Measurements from ENCODE around the gene LMF1.

The LMF1 gene

GRCh38 chr16:911101-911500 is 59.7 kb downstream of the LMF1 start:
- H3K27ac ChIP-seq (ENCODE audit: low read depth, low read length), result no peak overlapping the region
- no peak overlapping the region for H3K4me3 ChIP-seq (ENCODE audit: low read length)
- no peaks in the 10 kb centered on the region for H3K4me1 ChIP-seq (ENCODE audit: control insufficient read depth, low read length)
- H3K4me2 ChIP-seq (ENCODE audit: low read length), result no peak overlapping the region
- no peaks in the 10 kb centered on the region for H4K20me1 ChIP-seq (ENCODE audit: control insufficient read depth, insufficient read depth, low read depth, low read length)
- no peaks in the 10 kb centered on the region for H3K9me2 ChIP-seq (replicated peaks; ENCODE audit: control insufficient read depth, low read length)
- no peaks in the 10 kb centered on the region for H3F3A ChIP-seq (ENCODE audit: control insufficient read depth, insufficient read depth)
- no peak for TF ChIP-seq CTCF (IDR thresholded peaks at IDR 0.05; ENCODE audit: low read depth, low read length, poor library complexity, severe bottlenecking)
- no peaks in the 10 kb centered on the region for H3K27me3 ChIP-seq (ENCODE audit: control insufficient read depth, low read length)
- peaks cover 18% of the 10 kb centered on the region; the same call in 1 of the 2 replicates for H3K9me3 ChIP-seq (ENCODE audit: control insufficient read depth, insufficient read depth, low read length)
- peaks cover 29% of the 10 kb centered on the region for H3K36me3 ChIP-seq (ENCODE audit: control insufficient read depth, low read length)
- H3K79me2 ChIP-seq (ENCODE audit: control insufficient read depth, low read length), result no peaks in the 10 kb centered on the region

DNA sequence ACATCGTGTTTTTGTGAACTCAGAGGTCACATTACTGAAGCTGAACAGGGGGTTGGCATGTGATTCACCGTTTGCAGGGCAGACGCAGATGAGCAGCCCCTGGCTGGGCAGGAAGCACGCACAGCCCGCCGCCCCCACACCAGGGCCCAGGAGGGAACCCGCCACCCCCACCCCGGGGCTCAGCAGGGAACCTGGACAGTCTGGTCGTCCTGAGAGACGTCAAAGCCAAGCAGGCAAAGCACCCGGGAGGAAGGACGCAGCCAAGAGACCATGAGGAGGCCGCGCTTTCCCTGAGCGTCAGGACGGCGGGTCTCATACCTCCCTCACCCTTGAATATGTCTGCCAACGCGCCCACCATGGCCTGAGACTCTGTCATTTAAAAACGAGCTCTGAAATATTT is 60.6 kb downstream of the LMF1 start:
- H3K9me3 ChIP-seq (ENCODE audit: control insufficient read depth, insufficient read depth, low read length), result peaks cover 18% of the 10 kb centered on the region; the same call in 1 of the 2 replicates
- H3K27me3 ChIP-seq (ENCODE audit: control insufficient read depth, low read length), result no peaks in the 10 kb centered on the region
- H3K9me2 ChIP-seq (replicated peaks; ENCODE audit: control insufficient read depth, low read length), result no peaks in the 10 kb centered on the region
- peaks cover 29% of the 10 kb centered on the region for H3K36me3 ChIP-seq (ENCODE audit: control insufficient read depth, low read length)
- H3K4me2 ChIP-seq (ENCODE audit: low read length), result no peak overlapping the region
- no peaks in the 10 kb centered on the region for H4K20me1 ChIP-seq (ENCODE audit: control insufficient read depth, insufficient read depth, low read depth, low read length)
- TF ChIP-seq CTCF (IDR thresholded peaks at IDR 0.05; ENCODE audit: low read depth, low read length, poor library complexity, severe bottlenecking) (no peak), EZH2phosphoT487 (IDR thresholded peaks at IDR 0.05; ENCODE audit: borderline replicate concordance, low read length) (no peak)
- no peaks in the 10 kb centered on the region for H3K4me1 ChIP-seq (ENCODE audit: control insufficient read depth, low read length)
- H3K27ac ChIP-seq (ENCODE audit: low read depth, low read length), result no peak overlapping the region
- H3K79me2 ChIP-seq (ENCODE audit: control insufficient read depth, low read length), result no peaks in the 10 kb centered on the region
- no peaks in the 10 kb centered on the region for H3F3A ChIP-seq (ENCODE audit: control insufficient read depth, insufficient read depth)
- no peak overlapping the region for H3K4me3 ChIP-seq (ENCODE audit: low read length)

DNA sequence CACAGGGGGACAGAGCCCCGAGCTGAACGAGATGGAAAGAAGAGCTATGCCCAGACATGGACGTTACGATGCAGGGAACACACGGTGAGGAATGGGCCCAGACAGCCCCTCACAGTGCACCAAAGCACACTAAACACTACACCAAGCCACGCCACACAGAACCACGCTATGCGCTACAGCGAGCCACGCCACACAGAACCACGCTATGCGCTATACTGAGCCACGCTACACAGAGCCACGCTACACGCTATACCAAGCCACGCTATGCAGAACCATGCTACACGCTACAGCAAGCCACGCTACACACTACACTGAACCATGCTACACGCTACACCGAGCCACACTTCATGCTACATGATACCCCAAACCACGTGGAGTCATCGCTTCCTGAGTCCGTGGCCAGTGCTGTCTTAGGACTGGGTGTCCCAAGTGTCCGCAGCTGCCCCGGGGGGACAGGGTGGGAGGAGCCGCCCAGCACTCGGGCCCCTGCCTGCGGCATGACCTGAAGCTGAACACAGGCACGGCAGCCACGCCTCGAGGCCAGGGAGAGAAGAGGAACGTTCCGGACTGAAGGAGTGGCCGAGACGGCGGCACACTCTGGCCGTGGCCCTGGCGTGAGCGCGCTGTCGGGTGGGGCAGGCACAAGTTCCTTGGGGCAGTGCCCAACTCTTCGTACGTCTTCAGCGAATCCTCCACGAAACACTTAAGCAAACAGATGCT is 61.3 kb downstream of the LMF1 start:
- no peak overlapping the region for H3K4me2 ChIP-seq (ENCODE audit: low read length)
- TF ChIP-seq EZH2phosphoT487 (IDR thresholded peaks at IDR 0.05; ENCODE audit: borderline replicate concordance, low read length), result no peak
- TF ChIP-seq CTCF (IDR thresholded peaks at IDR 0.05; ENCODE audit: low read depth, low read length, poor library complexity, severe bottlenecking), result no peak
- H4K20me1 ChIP-seq (ENCODE audit: control insufficient read depth, insufficient read depth, low read depth, low read length), result no peaks in the 10 kb centered on the region
- H3K4me1 ChIP-seq (ENCODE audit: control insufficient read depth, low read length), result no peaks in the 10 kb centered on the region
- peaks cover 18% of the 10 kb centered on the region; the same call in 1 of the 2 replicates for H3K9me3 ChIP-seq (ENCODE audit: control insufficient read depth, insufficient read depth, low read length)
- H3K27me3 ChIP-seq (ENCODE audit: control insufficient read depth, low read length), result no peaks in the 10 kb centered on the region
- H3K27ac ChIP-seq (ENCODE audit: low read depth, low read length), result no peak overlapping the region
- no peak overlapping the region for H3K4me3 ChIP-seq (ENCODE audit: low read length)
- H3K9me2 ChIP-seq (replicated peaks; ENCODE audit: control insufficient read depth, low read length), result no peaks in the 10 kb centered on the region
- peaks cover 29% of the 10 kb centered on the region for H3K36me3 ChIP-seq (ENCODE audit: control insufficient read depth, low read length)
- H3K79me2 ChIP-seq (ENCODE audit: control insufficient read depth, low read length), result no peaks in the 10 kb centered on the region
- H3F3A ChIP-seq (ENCODE audit: control insufficient read depth, insufficient read depth), result no peaks in the 10 kb centered on the region

Measured in DOHH2 (cell line).